ENCODE measurements around the gene PPFIA2. TPM values are rescaled to one million over a fixed set of nuclear protein-coding genes. Genes with fewer than 3 reads are reported as not detected.

Gene PPFIA2
- total and polyA plus RNA-seq, 10 of the 15 experiments (the other 5 are each of a cell fraction or from before 2014, with no cell fraction given), result 0.06 to 0.39 (median 0.18) TPM; not detected in 6

- intact Hi-C loops (cut with micrococcal nuclease; ENCODE audit: unreplicated experiment) (no loop called here), in situ Hi-C loops (cut with MboI) (no loop called here)
- FAIRE-seq (no peak), ATAC-seq (no peak), DNase-seq (ENCODE audit: low read depth, low spot score) (no peak)
- 29% methylated on average over 1 of the region's 1 CpG for WGBS (ENCODE audit: insufficient coverage, insufficient replicate concordance, low lambda C conversion rate, missing lambda C conversion rate)
- no peaks in the 10 kb centered on the region for H3K4me1 ChIP-seq (ENCODE audit: control insufficient read depth, insufficient read depth, low read length)
- no peak overlapping the region for H3K27ac ChIP-seq (ENCODE audit: control insufficient read depth, insufficient read depth)
- H3K36me3 ChIP-seq (ENCODE audit: control insufficient read depth in 2 of 2, insufficient read depth in 2 of 2, low read length in 1 of 2), result no peaks in the 10 kb centered on the region
- ChIA-PET CTCF (no interaction called here), SMC1A (ENCODE audit: uncharacterized antibody, unreplicated experiment) (no interaction called here), POLR2A (no interaction called here), RAD21 (ENCODE audit: unreplicated experiment) (no interaction called here)
- TF ChIP-seq MTA2 (IDR thresholded peaks at IDR 0.05; ENCODE audit: low read depth) (no peak), PKNOX1 (IDR thresholded peaks at IDR 0.05) (no peak), TCF7 (IDR thresholded peaks at IDR 0.05; ENCODE audit: borderline replicate concordance) (no peak), NR2C2 (IDR thresholded peaks at IDR 0.05; ENCODE audit: borderline replicate concordance, control insufficient read depth, insufficient read length, low read depth) (no peak), ZNF622 (IDR thresholded peaks at IDR 0.05) (no peak), HSF1 (IDR thresholded peaks at IDR 0.05; ENCODE audit: low read depth, low read length) (no peak), RCOR1 (conservative IDR thresholded peaks at IDR 0.05; ENCODE audit: low read depth, low read length) (no peak), FOXM1 (IDR thresholded peaks at IDR 0.05; ENCODE audit: low read depth, low read length) (no peak), MLLT1 (IDR thresholded peaks at IDR 0.05) (no peak), ZNF207 (IDR thresholded peaks at IDR 0.05; ENCODE audit: borderline replicate concordance) (no peak), SUZ12 (IDR thresholded peaks at IDR 0.05; ENCODE audit: unreplicated experiment) (no peak), CREB1 (IDR thresholded peaks at IDR 0.05; ENCODE audit: low read depth) (no peak), NKRF (conservative IDR thresholded peaks at IDR 0.05) (no peak), PAX8 (IDR thresholded peaks at IDR 0.05) (no peak), ASH2L (IDR thresholded peaks at IDR 0.05; ENCODE audit: borderline replicate concordance, low read depth) (no peak), SMC3 (IDR thresholded peaks at IDR 0.05; ENCODE audit: borderline replicate concordance, low read length) (no peak), IKZF1 (conservative IDR thresholded peaks at IDR 0.05) (no peak), SMARCA5 (IDR thresholded peaks at IDR 0.05) (no peak), IRF4 (IDR thresholded peaks at IDR 0.05; ENCODE audit: low read depth, low read length) (no peak), RUNX3 (IDR thresholded peaks at IDR 0.05; ENCODE audit: low read length) (no peak)
- BruUV-seq (replicated peaks), result no TSS peak
- no peak overlapping the region for H2AFZ ChIP-seq (ENCODE audit: control insufficient read depth, low read depth, low read length)
- H4K20me1 ChIP-seq (ENCODE audit: control insufficient read depth, insufficient read depth), result no peaks in the 10 kb centered on the region
- no peaks in the 10 kb centered on the region for H3K9me3 ChIP-seq (replicated peaks; ENCODE audit: control insufficient read depth, insufficient read depth, low read length)
- no peaks in the 10 kb centered on the region for H3K27me3 ChIP-seq (replicated peaks in 1 of 2; ENCODE audit: control insufficient read depth in 2 of 2, insufficient read depth in 2 of 2, low read length in 1 of 2)
- H3K4me2 ChIP-seq (ENCODE audit: control insufficient read depth, insufficient read depth), result no peak overlapping the region
- no peak overlapping the region for H3K4me3 ChIP-seq
- no peak overlapping the region for H3K9ac ChIP-seq (ENCODE audit: control insufficient read depth, insufficient read depth, low read length)
- no peaks in the 10 kb centered on the region for H3K79me2 ChIP-seq (ENCODE audit: control insufficient read depth, insufficient read depth, low read length)
These were observed 388.7 kb downstream of the PPFIA2 start for GRCh38 chr12:81370456-81370855.

All from GM12878 (cell line).